NB4 (cell line): ENCODE data around the gene ZNF182.
A peak's percentile ranks its signal among the peaks of the same experiment; 100 is the strongest.
"Not testable (repeated sequence)": the region's sequence is repeated elsewhere in the genome, so short reads cannot be mapped to it uniquely, and the experiment has no call there.

ENCODE experiments used
- DNase-seq: peaks from one replicate; pipeline ENCODE4 v3.0.0; 2010; ENCODE audit warnings: low read depth
- H3K4me3 ChIP-seq: one replicate; pipeline ENCODE4 v1.5.1; 2011; ENCODE audit warnings: mild to moderate bottlenecking, low read depth, low read length, moderate library complexity
- CTCF ChIP-seq: IDR thresholded peaks from one replicate; pipeline ENCODE4 v1.5.1; 2012; ENCODE audit warnings: low read depth, low read length
- MAX ChIP-seq: IDR thresholded peaks from 2 replicates; pipeline ENCODE4 v1.6.1; 2011; ENCODE audit warnings: low read depth, low read length
- MYC ChIP-seq: IDR thresholded peaks from 2 replicates; pipeline ENCODE4 v1.6.1; 2011; ENCODE audit warnings: low read depth, low read length
- POLR2A ChIP-seq: IDR thresholded peaks from 2 replicates; pipeline ENCODE4 v1.6.1; 2011; ENCODE audit warnings: mild to moderate bottlenecking; ENCODE audit not compliant: insufficient read length; ENCODE audit errors: extremely low read depth

The ZNF182 gene

GRCh38 chrX:48030237-48030636 is 26.4 kb upstream of the ZNF182 start:
- no peak for DNase-seq
- no peak overlapping the region for H3K4me3 ChIP-seq
- TF ChIP-seq MAX (no peak), CTCF (no peak), MYC (no peak), POLR2A (no peak)

- H3K4me3 ChIP-seq: no peak overlapping the region
- no peak for DNase-seq
- no peak for TF ChIP-seq MYC
- no peak for TF ChIP-seq CTCF
- TF ChIP-seq MAX: no peak
- TF ChIP-seq POLR2A: no peak
Observed at GRCh38 chrX:48028091-48028490, 24.3 kb upstream of the ZNF182 start.

GRCh38 chrX:48027545-48027944 is 23.8 kb upstream of the ZNF182 start:
- H3K4me3 ChIP-seq, DNase-seq: not testable (repeated sequence)

GRCh38 chrX:48025561-48025960 is 21.8 kb upstream of the ZNF182 start:
- TF ChIP-seq MAX (no peak), MYC (no peak), CTCF (peak; percentile 34), POLR2A (no peak)
- H3K4me3 ChIP-seq: no peak overlapping the region
- DNase-seq: peak; percentile 79

GRCh38 chrX:48022738-48023137 is 18.9 kb upstream of the ZNF182 start:
- no peak for DNase-seq
- H3K4me3 ChIP-seq: no peak overlapping the region
- no peak for TF ChIP-seq POLR2A
- no peak for TF ChIP-seq CTCF
- no peak for TF ChIP-seq MAX
- no peak for TF ChIP-seq MYC

- no peak for TF ChIP-seq POLR2A
- TF ChIP-seq CTCF: no peak
- no peak for TF ChIP-seq MAX
- TF ChIP-seq MYC: no peak
- no peak for DNase-seq
- no peak overlapping the region for H3K4me3 ChIP-seq
Observed at GRCh38 chrX:48022100-48022499, 18.3 kb upstream of the ZNF182 start.
